OCI-M1 (cell line): ENCODE measurements around the gene SEC61A2.
"Not testable (repeated sequence)": the region's sequence is repeated elsewhere in the genome, so short reads cannot be mapped to it uniquely, and the experiment has no call there.

Experiments
- DNase-seq: peaks from one replicate; lab custom pipeline; 2025; lab: John Stamatoyannopoulos, UW

Gene SEC61A2

DNA sequence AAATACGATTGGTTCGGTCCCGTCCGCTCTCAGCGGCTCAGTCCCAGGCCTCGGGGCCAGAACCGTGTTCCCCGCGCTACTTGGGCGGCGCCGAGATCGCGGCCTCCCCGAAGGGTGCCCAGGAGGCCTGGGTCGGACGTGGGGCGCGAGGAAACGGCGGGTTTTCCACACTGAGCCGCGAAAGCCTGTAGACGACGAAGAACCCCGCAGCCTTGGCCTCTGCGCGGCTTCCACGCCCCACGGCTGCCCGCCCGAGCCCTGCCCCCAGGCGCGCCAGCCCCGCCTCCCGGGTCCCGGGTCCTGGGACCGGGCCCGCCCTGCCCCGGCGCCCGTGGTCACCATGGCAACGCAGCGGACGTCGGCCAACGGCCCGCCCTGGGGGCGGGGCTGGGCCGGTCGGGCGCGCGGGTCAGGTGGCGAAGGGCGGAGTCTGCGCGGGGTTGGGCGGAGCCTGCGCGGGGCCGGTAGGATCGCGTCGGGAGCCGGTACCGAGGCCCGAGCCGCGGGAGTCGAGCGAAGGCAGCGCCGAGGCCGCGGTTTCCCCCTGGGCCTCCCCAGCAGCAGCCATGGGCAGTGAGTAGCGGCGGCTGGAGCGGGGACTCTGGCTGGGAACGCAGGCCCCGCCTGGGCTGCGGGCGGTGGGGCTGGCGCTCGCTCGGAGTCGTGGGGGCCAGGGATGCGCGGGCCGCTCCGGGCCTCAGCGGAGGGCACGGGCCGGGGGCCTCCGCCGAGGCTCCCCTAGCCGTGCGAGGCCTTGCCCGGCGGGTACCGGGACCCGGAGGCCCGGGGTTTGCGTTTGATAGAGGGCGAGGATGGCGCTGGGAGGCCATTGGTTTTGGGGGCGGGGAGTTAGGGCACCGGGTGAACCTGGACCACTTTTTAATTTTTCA is at the start of gene SEC61A2:
SEC61A2 (plus strand) TSS at position 456 of the 890 bp plus-strand sequence; CDS start at position 567, 111 bp downstream.
- DNase-seq = peak; percentile 98

DNA sequence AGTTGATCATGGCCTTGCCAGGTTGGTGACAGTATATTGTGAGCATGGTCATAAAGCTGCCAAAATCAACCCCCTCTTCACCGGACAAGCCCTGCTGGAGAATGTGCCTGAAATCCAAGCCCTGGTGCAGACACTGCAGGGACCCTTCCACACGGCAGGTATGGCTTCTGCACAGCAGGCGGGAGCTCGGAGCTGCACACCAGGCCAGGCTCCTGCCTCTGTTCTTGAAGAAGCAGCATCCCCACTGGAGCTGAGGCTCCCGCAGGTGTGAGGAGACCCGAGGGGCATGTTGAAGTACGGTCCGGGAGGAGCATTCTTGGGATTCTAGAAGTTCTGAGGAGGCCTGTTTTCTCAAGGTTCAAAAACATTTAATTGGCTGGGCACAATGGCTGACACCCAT is 48.0 kb upstream of the SEC61A2 start:
- DNase-seq = no peak

DNA sequence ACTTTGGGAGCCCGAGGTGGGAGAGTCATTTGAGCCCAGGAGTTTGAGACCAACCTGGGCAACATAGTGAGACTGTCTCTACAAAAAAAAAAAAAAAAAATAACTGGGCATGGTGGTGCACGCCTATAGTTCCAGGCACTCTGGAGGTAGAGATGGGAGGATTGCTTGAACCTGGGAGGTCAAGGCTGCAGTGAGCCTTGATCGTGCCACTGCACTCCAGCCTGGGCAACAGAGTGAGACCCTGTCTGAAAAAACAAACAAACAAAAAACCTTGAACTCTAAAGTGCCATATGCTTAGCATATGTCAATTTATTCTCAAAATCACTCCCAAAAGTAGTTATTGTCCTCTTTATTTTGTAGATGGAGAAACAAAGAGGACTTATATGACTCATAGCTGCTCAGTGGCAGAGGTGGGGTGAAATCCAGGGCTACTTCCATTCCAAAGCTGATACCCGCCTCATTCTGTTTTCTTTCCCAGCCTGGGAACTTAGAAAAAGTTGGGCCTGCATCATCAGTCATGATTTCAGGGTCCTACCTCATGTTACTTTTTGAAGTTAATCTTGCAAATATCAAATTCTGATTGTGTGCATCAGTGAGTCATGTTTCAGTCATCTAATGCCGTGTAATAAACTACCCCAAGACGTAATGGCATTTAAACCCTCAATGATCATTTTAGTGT is 47.5 kb upstream of the SEC61A2 start:
- no peak for DNase-seq

DNA sequence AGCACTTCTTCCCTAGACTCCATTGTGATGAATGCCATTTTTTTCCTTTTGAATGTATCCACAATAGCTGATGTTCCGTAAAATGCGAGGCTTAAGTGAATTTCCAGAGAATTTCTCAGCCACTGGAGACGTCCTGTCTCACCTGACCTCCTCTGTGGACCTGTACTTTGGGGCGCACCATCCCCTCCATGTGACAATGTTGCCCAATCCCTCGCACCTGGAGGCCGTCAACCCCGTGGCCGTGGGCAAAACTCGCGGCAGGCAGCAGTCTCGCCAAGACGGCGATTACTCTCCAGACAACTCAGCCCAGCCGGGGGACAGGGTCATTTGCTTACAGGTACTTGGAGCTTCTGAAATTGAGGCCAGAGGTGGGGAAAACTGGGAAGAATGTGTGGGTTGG is 40.6 kb upstream of the SEC61A2 start:
- no peak for DNase-seq

DNA sequence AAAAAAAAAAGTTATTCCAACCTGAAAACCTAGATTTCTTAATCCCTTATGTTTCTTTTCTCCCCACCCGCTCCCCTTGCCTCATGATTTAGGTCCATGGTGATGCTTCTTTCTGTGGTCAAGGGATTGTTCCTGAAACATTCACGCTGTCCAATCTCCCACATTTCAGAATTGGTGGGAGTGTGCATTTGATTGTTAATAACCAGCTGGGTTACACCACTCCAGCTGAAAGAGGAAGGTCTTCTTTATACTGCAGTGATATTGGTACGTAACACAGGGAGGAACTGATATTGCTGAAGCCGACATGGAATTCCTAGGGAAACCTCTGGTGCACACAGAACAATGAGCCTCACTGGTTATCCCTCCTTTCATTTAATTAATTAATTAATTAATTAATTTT is 38.1 kb upstream of the SEC61A2 start:
- DNase-seq = no peak

DNA sequence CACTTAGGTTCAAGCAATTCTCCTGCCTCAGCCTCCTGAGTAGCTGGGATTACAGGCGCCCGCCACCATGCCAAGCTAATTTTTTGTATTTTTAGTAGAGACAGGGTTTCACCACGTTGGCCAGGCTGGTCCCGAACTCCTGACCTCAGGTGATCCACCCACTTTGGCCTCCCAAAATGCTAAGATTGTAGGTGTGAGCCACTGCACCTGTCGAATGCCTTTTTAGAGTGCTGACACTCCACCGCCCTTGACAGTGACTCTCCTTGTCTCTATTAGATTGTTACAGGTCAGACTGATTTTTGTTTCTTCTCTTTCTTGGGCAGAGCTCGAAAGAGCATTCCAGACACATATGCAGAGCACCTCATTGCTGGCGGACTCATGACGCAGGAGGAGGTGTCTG is 32.1 kb upstream of the SEC61A2 start:
- not testable (repeated sequence) for DNase-seq

DNA sequence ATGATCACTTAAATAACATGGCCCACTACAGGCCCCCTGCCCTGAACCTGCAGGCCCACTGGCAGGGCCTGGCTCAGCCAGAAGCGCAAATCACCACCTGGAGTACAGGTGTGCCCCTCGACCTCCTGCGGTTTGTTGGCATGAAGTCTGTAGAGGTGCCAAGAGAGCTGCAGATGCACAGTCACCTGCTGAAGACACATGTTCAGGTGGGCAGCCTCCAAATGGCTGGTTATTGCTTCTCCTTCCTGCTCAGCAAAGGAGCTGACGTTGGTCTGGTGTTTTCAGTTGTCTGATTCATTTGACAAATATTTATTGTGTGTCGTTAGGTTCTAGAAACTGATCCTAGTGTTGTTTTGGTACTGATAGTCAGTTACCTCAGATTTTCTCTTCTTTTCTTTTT is 31.7 kb upstream of the SEC61A2 start:
- no peak for DNase-seq

DNA sequence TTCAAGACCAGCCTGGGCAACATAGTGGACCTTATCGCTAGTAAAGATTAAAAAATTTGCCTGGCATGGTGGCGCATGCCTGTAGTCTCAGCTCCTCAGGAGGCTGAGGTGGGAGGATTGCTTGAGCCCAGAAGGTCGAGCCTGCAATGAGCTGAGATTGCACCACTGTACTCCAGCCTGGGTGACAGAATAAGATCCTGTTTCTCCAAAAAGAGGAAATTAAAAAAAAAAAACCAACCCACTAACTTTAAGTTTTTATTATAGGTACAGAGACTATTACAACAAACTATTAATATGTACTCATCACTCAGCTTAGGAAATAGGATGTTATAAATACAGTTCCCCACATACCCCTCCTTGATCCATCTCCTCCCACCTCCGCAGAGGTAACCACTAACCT is 30.5 kb upstream of the SEC61A2 start:
- no peak for DNase-seq

DNA sequence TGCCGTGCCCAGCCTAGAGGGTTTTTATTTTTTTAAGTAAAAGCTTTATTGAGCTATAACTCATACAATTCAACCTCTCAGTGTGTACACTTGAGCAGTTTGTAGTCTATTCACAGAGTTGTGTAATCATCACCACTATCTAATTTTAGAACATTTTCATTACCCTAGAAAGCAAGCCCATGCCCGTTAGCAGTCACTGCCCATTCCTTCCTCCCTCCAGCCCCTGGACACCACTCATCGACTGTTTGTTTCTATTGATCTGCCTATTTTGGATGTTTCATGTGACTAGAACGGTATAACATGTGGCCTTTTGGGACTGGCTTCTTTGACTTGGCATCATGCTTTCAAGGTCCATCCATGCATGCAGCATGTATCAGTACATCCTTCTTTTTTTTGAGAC is 25.7 kb upstream of the SEC61A2 start:
- no peak for DNase-seq

DNA sequence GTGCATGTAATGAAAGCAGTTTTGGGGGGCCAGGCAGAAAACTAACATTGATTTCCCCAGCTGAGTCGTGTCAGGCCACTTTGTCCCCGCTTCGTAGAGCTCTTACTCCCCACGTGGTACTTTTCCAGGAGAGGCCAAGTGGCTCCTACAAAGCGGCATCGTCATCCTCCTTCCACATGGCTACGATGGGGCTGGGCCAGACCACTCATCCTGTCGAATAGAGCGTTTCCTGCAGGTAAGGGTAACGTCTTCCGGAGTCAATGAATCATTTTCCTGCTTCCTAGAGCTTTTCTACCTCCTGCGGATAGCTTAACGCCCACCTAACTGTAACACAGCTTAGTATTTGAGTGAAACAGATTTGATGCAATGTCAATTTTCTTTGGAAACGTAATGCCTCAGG is 21.7 kb upstream of the SEC61A2 start:
- no peak for DNase-seq

DNA sequence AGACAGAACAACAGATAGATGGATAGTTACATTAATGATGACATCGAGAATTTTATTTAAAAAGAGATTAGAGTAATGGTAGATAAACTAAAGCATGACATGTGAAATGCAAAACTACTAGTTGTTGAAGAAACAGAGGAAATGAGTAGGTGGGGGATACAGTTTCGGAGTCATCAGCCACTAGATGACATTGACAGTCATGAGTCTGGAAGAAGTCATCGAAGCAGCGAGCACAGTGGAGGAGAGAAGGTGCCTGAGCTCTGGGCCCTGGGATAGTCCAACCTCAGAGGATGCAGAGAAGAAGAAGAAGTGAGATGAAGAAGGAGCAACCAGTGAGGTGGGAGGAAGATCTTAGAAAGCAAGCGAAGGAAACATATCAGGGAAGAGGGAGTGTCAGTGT is 20.2 kb upstream of the SEC61A2 start:
- DNase-seq = no peak

DNA sequence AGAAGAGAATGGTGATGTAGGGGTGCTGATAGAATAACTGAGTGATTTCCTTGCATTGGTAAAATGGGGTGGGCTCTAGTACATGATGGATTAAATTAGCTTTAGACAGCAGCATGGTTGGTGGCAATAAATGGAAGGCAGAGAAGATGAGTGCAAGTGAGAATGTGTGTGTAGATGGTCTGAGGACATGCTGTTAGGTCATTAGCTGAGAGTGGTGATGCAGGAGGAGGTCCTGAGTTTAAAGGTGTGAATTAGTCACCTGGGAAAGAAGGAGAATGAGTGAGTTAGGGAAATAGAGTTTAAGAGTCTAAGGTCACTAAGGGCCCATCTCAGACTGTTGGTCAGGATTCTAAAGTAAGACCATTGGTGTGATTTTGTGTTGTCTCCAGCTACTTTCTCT is 17.9 kb upstream of the SEC61A2 start:
- DNase-seq = no peak

DNA sequence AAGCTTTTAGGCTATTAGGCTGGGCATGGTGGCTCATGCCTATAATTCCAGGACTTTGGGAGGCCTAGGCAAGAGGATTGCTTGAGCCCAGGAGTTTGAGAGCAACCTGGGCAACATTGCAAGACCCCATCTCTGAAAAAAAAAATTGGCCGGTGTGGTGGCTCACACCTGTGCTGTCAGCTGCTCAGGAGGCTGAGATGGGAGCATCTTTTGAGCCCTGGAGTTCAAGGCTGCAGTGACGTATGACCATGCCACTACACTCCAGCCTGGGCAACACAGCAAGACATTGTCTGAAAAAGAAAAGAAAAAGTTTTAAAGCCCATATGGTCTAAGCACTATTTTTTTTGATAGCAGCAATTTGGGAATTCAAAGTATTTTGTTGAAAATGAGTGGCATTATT is 15.8 kb upstream of the SEC61A2 start:
- DNase-seq = no peak

DNA sequence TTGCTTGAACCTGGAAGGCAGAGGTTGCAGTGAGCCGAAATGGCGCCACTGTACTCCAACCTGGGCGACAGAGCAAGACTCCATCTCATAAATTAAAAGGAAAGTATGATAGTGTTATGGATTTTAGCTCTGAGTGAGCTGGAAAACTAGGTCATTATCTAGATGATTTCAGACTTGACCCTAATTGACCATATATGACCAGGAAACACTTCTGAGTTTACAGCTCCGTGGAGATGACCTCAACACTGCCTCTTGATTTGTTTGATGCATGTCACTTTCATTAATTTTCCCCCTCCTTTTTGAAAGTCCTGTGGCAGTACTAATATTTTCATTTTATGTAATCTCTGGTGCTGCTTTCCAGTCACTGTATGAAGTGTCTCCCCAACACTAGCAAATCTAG is 7.8 kb upstream of the SEC61A2 start:
- DNase-seq = no peak

DNA sequence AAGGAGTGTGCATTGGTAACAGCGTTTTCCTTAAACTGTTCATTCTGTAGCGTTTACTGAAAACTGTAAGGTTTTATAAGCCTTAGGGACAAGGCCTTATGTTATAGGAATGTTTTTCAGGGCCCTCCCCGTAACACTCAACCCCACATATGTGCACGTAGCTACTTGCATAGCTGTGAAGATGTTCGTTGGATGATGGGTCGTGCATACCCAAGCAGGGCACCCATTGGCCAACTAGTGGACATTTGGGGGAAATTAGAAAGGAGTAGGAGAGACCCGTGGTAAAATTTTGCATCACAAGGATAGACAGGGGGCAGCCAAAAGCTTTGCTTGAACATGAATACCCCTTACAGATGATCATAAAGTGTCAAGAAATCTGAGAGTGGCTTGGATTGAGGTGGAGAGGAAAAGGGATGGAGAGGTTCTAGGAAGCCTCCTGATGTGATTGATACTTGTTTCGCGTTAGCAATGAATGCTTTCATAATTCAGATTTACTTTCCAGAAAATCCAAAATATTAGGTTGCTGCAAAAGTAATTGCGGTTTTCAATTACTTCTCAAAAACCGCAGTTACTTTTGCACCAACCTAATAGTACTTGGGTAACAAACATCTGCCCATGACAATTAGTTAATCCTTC is 878 bp downstream of the SEC61A2 start:
- DNase-seq = peak; percentile 87

DNA sequence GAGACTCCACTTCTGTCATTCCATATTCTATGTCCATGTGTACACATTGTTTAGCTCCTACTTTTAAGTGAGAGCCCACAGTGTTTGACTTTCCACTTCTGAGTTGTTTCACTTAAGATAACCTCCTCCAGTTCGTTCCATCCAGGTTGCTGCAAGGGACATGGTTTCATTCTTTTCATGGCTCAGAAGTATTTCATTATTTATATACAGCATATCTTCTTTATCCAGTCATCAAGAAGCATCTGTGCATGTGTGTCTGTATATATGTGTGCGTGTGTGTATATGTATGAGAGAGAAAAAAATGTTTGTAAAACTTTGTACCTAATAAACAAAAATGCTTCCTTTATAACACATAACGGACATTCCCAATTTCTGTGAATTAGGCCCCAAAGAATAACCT is 6.2 kb downstream of the SEC61A2 start:
- no peak for DNase-seq

DNA sequence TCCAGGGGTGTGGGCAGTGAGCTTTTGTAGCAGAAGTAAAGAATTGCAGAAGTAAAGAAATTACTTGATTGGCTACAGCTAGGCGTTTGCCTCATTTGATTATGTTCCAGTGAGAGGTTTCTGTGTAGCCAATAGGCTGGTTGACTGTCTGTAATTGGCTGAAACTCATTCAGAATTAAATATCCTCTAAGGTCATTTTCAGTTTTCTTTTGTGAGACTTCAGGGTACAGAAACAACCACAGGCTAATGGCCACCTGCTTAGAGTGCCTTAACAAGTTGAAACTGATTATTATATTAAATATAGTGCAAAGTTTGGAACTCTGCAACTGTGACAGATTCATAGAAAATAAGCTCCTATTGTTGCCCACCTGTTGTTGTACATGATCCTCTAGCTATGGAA is 10.6 kb downstream of the SEC61A2 start:
- DNase-seq = no peak

DNA sequence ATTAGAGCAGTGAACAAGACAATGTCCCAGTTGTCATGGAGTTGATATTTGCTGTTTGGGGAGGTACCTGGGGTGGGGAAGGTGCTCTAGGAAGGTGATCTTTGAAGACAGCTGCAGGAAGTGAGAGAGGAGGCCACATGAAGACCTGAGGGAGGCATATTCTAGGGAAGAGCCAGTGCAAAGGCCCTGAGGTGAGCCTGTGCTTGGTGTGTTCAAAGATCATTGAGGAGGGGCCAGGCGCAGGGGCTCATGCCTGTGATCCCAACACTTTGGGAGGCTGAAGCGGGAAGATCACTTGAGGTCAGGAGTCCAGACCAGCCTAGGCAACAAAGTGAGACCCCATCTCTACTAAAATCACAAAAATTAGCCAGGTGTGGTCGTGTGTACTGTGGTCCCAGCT is 15.1 kb downstream of the SEC61A2 start:
- DNase-seq = no peak

DNA sequence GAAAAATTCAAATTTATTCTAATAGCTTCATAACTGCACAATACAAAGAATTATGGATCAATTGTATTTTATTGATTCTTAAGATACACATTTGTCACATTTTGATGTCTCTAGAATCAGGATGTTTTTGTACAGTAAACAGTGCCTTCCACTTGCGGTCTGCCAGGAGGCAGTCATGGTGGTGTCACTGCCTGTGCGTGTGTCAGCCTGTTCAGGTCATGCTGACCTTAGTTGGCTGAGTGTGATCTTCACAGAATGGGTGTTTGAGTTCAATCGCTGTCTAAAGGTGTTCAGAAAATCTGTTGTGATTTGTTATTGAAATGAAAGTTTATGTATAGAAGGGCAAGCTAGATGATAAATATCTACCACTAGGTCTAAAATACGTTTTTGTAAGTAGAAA is 20.7 kb downstream of the SEC61A2 start:
- no peak for DNase-seq

DNA sequence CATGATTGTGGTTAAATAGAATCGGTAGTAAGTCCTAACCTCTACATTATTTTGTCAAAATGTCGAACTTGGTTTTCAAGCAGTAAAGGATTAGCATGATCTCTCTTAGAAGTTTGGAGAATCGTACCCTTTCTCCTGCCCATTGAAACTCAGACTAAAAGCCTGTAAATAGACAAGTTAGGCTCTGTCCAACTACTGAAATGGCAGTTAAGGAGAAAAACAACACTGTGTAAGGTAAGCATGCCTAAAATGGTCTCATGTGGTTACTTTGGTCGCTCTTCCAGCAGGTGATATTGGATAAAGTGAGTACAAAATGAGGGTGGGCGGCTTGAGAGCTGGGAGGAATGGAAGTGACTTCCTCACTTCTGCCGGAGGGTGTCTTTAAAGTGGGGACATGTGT is 25.0 kb downstream of the SEC61A2 start:
- no peak for DNase-seq

DNA sequence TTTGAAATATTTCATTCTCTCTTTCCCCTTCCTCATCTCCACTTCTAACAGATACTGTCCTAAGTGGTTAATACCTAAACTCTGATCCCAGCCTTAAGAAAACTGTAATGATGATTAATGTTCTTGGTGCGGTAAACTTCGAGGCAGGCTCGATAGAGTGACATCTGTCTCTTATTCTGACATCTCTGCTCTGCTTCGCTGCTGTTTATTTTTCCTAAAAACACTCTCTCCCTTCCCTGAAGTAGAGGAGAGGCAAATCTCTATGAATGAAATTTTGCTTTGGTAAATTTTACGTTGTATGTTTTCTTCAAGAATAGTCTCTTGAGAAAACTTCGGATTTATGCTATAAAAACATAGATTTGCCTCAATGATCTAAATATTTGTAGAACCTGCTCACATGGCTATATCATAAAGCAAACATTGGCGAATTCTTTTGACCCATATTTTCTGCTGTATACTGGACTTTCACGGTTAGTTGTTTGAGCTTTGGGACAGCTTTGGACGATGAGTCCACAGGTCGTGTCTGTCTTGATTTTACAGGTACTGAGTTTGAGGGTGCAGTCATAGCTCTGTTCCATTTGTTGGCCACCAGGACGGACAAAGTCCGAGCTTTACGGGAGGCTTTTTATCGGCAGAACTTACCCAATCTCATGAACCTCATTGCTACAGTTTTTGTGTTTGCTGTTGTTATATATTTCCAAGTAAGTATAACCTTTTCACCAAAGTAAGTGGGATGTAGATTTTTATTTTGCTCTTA is 27.1 kb downstream of the SEC61A2 start:
- no peak for DNase-seq

DNA sequence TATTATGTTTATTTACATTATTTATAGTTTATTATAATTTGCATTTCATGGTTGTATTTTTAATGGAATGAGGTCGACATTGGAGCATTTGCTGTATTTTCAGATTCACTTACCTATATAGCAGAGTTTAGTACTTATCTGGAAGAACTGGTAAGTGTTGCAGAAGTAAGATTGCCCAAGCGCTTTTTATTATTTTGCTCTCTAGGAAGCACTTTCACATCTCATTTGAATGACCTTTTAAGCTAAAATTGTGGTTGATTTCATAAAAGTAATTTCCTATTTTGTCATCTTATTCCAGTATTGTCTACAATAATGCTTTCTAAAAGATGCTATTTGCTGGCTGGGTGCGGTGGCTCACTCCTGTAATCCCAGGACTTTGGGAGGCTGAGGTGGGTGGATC is 28.6 kb downstream of the SEC61A2 start:
- no peak for DNase-seq
